Natural killer cell treated with Interleukin-12 subunit alpha and Interleukin-12 subunit beta and Interleukin-15 and Interleukin-18, amount 100 ng/mL, for 72 hours (primary cell): Measurements from ENCODE around the gene SHB. TPM values are rescaled to one million over a fixed set of nuclear protein-coding genes. Genes with fewer than 3 reads are reported as not detected.
A peak's percentile ranks its signal among the peaks of the same experiment; 100 is the strongest.

ENCODE experiments used
- ATAC-seq, 2 donors: fragments of 150-1000 bp; cut with Tn5 transposase in 1 of 2; sonication (Bioruptor Pico), chemical (Tn5 transposase) in 1 of 2; 2 replicates each; pipeline ENCODE4 v1.10.0; 2021
- DNase-seq: peaks from one replicate; pipeline ENCODE4 v3.0.0; 2022; ENCODE audit warnings: low spot score
- H3K27ac Mint-ChIP-seq, 2 donors: 1 replicate in 1 of 2; 2 replicates in 1 of 2; pipeline ENCODE4 v1.8.0; 2022; ENCODE audit warnings: mixed read lengths in 2 of 2, mild to moderate bottlenecking in 1 of 2, moderate library complexity in 1 of 2
- H3K27me3 Mint-ChIP-seq, 2 donors: 1 replicate in 1 of 2; 2 replicates in 1 of 2; pipeline ENCODE4 v1.8.0; 2022; ENCODE audit warnings: mixed read lengths in 2 of 2
- H3K36me3 Mint-ChIP-seq: one replicate; pipeline ENCODE4 v1.8.0; 2022; ENCODE audit warnings: mixed read lengths
- H3K4me1 Mint-ChIP-seq, 2 donors: 1 replicate in 1 of 2; 2 replicates in 1 of 2; pipeline ENCODE4 v1.8.0; 2022; ENCODE audit warnings: low read depth in 2 of 2, mixed read lengths in 2 of 2, mild to moderate bottlenecking in 1 of 2
- H3K4me3 Mint-ChIP-seq: one replicate; pipeline ENCODE4 v1.8.0; 2022; ENCODE audit warnings: mixed read lengths
- H3K9me3 Mint-ChIP-seq: 2 replicates; pipeline ENCODE4 v1.8.0; 2022; ENCODE audit warnings: mixed read lengths
- total RNA-seq, 2 donors: library from RNA; stranded (reverse); gene quantifications; one replicate each; pipeline ENCODE4 v1.2.3, GENCODE V29; 2022

The SHB gene
- total RNA-seq, 2 donors from 2014 or later, result 0.14 to 1.6 TPM

GRCh38 chr9:38003230-38003629, 65.8 kb downstream of the SHB start:
- H3K4me1 Mint-ChIP-seq, result peaks cover 40 to 47% of the 10 kb centered on the region in 2 donors
- no peak for DNase-seq
- no peaks in the 10 kb centered on the region for H3K9me3 Mint-ChIP-seq
- ATAC-seq, result peak; percentile 68 to 76
- H3K27me3 Mint-ChIP-seq, result no peaks in the 10 kb centered on the region
- peak overlapping the region; percentile 43 for H3K27ac Mint-ChIP-seq
- peak overlapping the region; percentile 44 for H3K4me3 Mint-ChIP-seq
- no peaks in the 10 kb centered on the region for H3K36me3 Mint-ChIP-seq

GRCh38 chr9:38001430-38001829, 67.6 kb downstream of the SHB start:
- Mint-ChIP-seq H3K4me3 (no peak overlapping the region), H3K36me3 (no peaks in the 10 kb centered on the region), H3K27ac (no peak overlapping the region), H3K27me3 (no peaks in the 10 kb centered on the region), H3K9me3 (no peaks in the 10 kb centered on the region), H3K4me1 (peaks cover 29 to 35% of the 10 kb centered on the region in 2 donors)
- DNase-seq, result no peak
- no peak for ATAC-seq

- no peaks in the 10 kb centered on the region for H3K36me3 Mint-ChIP-seq
- no peak for ATAC-seq
- H3K4me1 Mint-ChIP-seq, result peaks cover 22 to 28% of the 10 kb centered on the region in 2 donors
- no peak overlapping the region for H3K27ac Mint-ChIP-seq
- H3K4me3 Mint-ChIP-seq, result no peak overlapping the region
- H3K9me3 Mint-ChIP-seq, result no peaks in the 10 kb centered on the region
- no peaks in the 10 kb centered on the region for H3K27me3 Mint-ChIP-seq
- DNase-seq, result no peak
These were observed 68.3 kb downstream of the SHB start for GRCh38 chr9:38000735-38001134.

GRCh38 chr9:38000332-38000731, 68.7 kb downstream of the SHB start:
- H3K27ac Mint-ChIP-seq, result no peak overlapping the region
- H3K4me1 Mint-ChIP-seq, result peaks cover 25 to 31% of the 10 kb centered on the region in 2 donors
- H3K4me3 Mint-ChIP-seq, result no peak overlapping the region
- H3K27me3 Mint-ChIP-seq, result no peaks in the 10 kb centered on the region
- H3K36me3 Mint-ChIP-seq, result no peaks in the 10 kb centered on the region
- ATAC-seq, result no peak
- DNase-seq, result no peak
- no peaks in the 10 kb centered on the region for H3K9me3 Mint-ChIP-seq

GRCh38 chr9:37999588-38000189, 69.3 kb downstream of the SHB start:
- H3K27me3 Mint-ChIP-seq, result no peaks in the 10 kb centered on the region
- DNase-seq (no peak), ATAC-seq (no peak)
- H3K4me3 Mint-ChIP-seq, result no peak overlapping the region
- no peaks in the 10 kb centered on the region for H3K9me3 Mint-ChIP-seq
- no peak overlapping the region for H3K27ac Mint-ChIP-seq
- H3K36me3 Mint-ChIP-seq, result no peaks in the 10 kb centered on the region
- H3K4me1 Mint-ChIP-seq, result peaks cover 30 to 31% of the 10 kb centered on the region in 2 donors

GRCh38 chr9:37998881-37999587, 70.0 kb downstream of the SHB start:
- Mint-ChIP-seq H3K4me3 (no peak overlapping the region), H3K27me3 (peaks cover 0 to 3% of the 10 kb centered on the region in 2 donors), H3K4me1 (peaks cover 31 to 37% of the 10 kb centered on the region in 2 donors), H3K9me3 (no peaks in the 10 kb centered on the region), H3K36me3 (no peaks in the 10 kb centered on the region), H3K27ac (no peak overlapping the region)
- ATAC-seq, result no peak
- DNase-seq, result no peak

- Mint-ChIP-seq H3K27ac (no peak overlapping the region), H3K27me3 (peaks cover 0 to 4% of the 10 kb centered on the region in 2 donors), H3K4me1 (peaks cover 28 to 37% of the 10 kb centered on the region in 2 donors), H3K9me3 (no peaks in the 10 kb centered on the region), H3K4me3 (no peak overlapping the region), H3K36me3 (no peaks in the 10 kb centered on the region)
- no peak for ATAC-seq
- no peak for DNase-seq
These were observed 71.2 kb downstream of the SHB start for GRCh38 chr9:37997636-37998374.

- DNase-seq (no peak), ATAC-seq (no peak)
- H3K27ac Mint-ChIP-seq, result peak overlapping the region in 1 of 2 donors; percentile 10
- no peaks in the 10 kb centered on the region for H3K9me3 Mint-ChIP-seq
- H3K4me3 Mint-ChIP-seq, result no peak overlapping the region
- peaks cover 29 to 32% of the 10 kb centered on the region in 2 donors for H3K4me1 Mint-ChIP-seq
- H3K27me3 Mint-ChIP-seq, result peaks cover 0 to 4% of the 10 kb centered on the region in 2 donors
- no peaks in the 10 kb centered on the region for H3K36me3 Mint-ChIP-seq
These were observed 72.2 kb downstream of the SHB start for GRCh38 chr9:37996819-37997217.

- Mint-ChIP-seq H3K4me3 (no peak overlapping the region), H3K4me1 (peaks cover 27% of the 10 kb centered on the region in 2 donors), H3K27ac (no peak overlapping the region), H3K27me3 (peaks cover 0 to 4% of the 10 kb centered on the region in 2 donors), H3K9me3 (no peaks in the 10 kb centered on the region), H3K36me3 (no peaks in the 10 kb centered on the region)
- ATAC-seq (no peak), DNase-seq (no peak)
These were observed 72.8 kb downstream of the SHB start for GRCh38 chr9:37995961-37996818.

GRCh38 chr9:37995348-37995737, 73.7 kb downstream of the SHB start:
- Mint-ChIP-seq H3K36me3 (no peaks in the 10 kb centered on the region), H3K4me3 (no peak overlapping the region), H3K9me3 (no peaks in the 10 kb centered on the region), H3K4me1 (peaks cover 27% of the 10 kb centered on the region in 2 donors), H3K27ac (no peak overlapping the region), H3K27me3 (peaks cover 0 to 4% of the 10 kb centered on the region in 2 donors)
- ATAC-seq (peak in 1 of 2 donors; percentile 30), DNase-seq (no peak)

GRCh38 chr9:37994639-37995347, 74.2 kb downstream of the SHB start:
- H3K4me3 Mint-ChIP-seq, result peak overlapping the region; percentile 52
- no peaks in the 10 kb centered on the region for H3K36me3 Mint-ChIP-seq
- peak overlapping the region; percentile 23 to 41 for H3K27ac Mint-ChIP-seq
- peaks cover 25 to 27% of the 10 kb centered on the region in 2 donors for H3K4me1 Mint-ChIP-seq
- ATAC-seq (peak; percentile 48 to 80), DNase-seq (no peak)
- no peaks in the 10 kb centered on the region for H3K9me3 Mint-ChIP-seq
- H3K27me3 Mint-ChIP-seq, result peaks cover 0 to 4% of the 10 kb centered on the region in 2 donors

- ATAC-seq (no peak), DNase-seq (no peak)
- no peaks in the 10 kb centered on the region for H3K36me3 Mint-ChIP-seq
- H3K9me3 Mint-ChIP-seq, result no peaks in the 10 kb centered on the region
- peaks cover 0 to 4% of the 10 kb centered on the region in 2 donors for H3K27me3 Mint-ChIP-seq
- peak overlapping the region; percentile 1 for H3K4me3 Mint-ChIP-seq
- peaks cover 22 to 27% of the 10 kb centered on the region in 2 donors for H3K4me1 Mint-ChIP-seq
- H3K27ac Mint-ChIP-seq, result no peak overlapping the region
These were observed 76.1 kb downstream of the SHB start for GRCh38 chr9:37992924-37993349.
